Right lobe of liver (tissue), 4 donors: ENCODE data around the gene ARHGAP15.

Experiments
- CTCF ChIP-seq, 4 donors: fragments of 200-600 bp in 3 of 4; fragments of 450-650 bp in 1 of 4; IDR thresholded peaks; one replicate each; pipeline versions ENCODE4 v1.5.1 to v1.8.0; 2016 to 2022; ENCODE audit warnings: antibody characterized with exemption in 4 of 4, mild to moderate bottlenecking in 2 of 4
- POLR2A ChIP-seq: fragments of 450-650 bp; IDR thresholded peaks from one replicate; pipeline ENCODE4 v1.6.1; 2017; ENCODE audit warnings: antibody characterized with exemption, mild to moderate bottlenecking
- donor health status: DM: no; HTN: no; CAD: no.
- donor health status: DM: no; HTN: no; CAD: no.
- donor health status: DM: no; HTN: yes; CAD: no.

GRCh38 chr2:143312441-143312840 is 183.2 kb downstream of the ARHGAP15 start:
- TF ChIP-seq POLR2A, result no peak
- TF ChIP-seq CTCF (IDR thresholded peaks at IDR 0.05), result no peak
